HG03196 (cell line): ENCODE measurements around the gene GMDS.
A peak's percentile ranks its signal among the peaks of the same experiment; 100 is the strongest.

Experiments used
- ATAC-seq: cut with Tn5 transposase; IDR thresholded peaks from one replicate; pipeline ENCODE4 v1.9.1; 2021; ENCODE audit not compliant: unreplicated experiment

Gene GMDS

DNA sequence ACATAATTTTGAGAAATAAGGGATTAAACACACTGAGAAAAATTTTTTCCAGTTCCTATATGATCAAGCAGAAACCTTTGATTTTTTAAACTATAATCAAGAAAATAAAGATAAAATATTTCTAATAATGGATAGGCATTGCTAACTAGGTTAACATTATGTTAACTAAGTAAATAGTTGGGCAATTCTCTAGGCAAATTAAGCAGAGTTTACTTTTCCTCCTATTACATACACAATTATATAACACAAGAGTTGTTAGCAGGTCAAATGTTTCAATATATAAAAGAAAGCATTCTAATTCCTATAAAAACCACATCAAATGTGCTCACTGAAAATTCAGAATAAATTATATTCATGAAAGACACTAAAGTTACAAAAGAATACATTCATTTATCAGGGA is 191.7 kb downstream of the GMDS start:
- no peak for ATAC-seq

DNA sequence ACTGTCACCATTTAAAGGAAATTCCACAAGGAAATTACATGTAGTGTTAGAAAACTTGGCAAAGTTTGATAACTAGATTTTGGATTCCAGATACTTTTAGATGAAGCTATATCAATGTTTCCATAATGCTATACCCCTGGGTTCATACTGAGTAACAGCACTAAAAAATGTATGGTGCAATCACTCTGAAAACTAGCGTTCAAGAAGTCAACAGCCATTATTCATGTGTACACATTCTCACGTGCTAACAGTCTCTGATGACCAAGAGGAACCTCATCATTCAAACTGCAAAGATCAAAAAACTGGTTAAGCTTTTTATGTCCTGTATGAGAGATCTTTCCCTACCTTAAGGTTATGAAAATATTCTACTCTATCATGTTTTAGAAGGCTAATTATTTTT is 197.6 kb downstream of the GMDS start:
- no peak for ATAC-seq

DNA sequence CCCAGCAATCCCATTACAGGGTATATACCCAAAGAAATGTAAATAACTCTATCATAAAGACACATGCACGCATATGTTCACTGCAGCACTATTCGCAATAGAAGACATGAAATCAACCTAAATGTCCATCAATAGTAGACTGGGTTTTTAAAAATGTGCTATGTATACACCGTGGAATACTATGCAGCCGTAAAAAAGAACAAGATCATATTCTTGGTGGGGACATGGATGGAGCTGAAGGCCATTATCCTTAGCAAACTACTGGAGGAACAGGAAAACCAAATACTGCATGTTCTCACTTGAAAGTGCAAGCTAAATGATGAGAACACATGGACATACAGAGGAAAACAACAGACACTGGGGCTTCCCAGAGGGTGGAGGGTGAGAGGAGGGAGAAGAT is 201.2 kb downstream of the GMDS start:
- ATAC-seq: no peak

DNA sequence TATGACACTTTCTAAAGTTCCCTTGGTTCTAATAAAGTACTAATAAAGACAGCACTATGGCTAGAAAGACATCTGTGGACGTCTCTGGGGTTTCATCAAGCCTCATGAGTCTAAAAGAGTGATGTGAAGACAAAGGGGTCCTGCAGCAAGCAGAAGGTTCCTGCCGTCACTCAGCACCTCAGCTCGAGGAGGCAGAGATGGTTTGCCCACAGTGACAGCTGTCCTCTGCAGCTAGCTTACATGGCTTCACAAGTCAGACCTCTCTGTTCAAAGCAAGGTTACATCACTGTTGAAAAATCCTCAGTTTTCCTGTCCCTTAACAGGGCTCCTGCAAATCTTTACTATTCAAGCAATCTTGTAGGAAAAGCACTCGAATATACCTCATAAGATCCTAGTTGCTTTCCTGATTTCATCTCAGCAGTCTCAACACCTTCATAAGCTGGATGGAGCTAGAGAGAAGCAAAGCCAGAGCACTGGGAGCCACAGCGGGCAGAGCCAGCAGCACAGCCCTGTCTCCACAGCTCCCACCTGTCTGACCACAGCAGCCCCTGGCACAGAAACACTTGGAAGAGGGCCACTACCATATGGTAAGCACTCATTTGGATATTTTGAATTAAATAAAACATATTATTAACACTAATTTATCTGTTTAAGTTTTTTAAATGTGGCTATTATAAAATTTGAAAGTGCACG is 202.3 kb downstream of the GMDS start:
- ATAC-seq: no peak

DNA sequence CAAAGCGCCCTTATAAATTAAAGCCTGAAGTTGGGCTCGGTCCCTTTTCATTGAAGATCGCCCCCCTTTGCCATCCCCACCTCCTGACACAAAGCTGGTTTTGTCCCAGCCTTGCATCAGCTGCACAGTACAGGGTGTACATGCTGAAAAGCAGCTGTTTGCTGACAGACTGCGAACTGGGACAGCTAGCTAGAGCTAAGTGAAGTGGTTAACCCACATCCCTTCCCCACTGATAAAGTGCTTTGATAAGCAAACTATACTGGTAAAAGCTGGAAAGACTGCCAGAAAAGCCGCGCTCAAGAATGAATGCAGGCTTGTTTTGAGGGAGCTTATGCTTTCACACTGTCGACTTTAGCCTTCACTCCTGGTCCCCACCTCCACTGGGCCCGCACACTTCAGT is 207.3 kb downstream of the GMDS start:
- no peak for ATAC-seq

DNA sequence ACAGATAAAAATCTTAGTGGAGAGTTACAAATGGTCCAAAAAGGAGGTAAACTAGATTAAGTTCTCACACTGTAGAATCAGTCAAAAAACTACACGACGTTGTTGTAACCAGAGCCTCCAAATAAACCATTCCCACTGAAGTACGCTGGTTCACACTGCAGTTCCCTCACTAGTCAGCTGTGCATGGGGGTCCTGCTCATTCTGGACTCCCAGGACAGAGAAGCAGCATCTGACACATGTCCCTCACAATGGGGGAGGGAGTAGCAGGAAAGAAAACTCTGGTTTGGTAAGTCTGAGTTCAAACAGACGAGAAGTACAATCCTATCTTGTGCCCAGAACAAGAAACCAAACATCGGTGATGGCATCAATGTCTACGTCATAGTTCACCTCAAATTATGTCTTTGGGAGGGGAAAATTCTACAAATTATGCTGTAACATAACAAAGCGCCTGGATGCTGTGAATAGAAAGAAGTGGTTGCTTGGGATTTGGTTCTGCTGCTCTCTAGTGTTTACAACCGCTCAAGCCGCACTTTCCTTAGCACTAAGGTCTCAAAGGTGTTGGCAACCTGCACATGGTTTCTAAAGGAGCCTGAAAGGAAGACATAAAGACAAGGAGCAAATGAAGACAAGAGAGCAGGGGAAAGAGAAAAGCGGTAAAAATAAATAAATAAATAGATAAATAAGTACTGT is 208.0 kb downstream of the GMDS start:
- no peak for ATAC-seq

DNA sequence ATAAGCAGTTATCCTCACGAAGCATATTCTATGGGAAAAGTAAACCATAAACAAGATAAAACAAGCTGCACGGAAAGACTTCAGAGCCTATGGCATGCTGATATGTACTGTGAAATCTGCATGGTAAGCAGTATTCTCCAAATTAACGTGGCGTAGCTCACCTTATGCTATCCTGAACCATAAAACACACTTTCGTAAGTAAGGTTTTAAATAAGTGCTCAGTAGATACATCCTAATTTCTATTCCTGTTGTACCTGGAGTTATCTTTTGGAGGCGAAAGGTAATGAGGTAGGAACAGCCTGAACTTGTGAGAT is 208.7 kb downstream of the GMDS start:
- ATAC-seq: no peak

DNA sequence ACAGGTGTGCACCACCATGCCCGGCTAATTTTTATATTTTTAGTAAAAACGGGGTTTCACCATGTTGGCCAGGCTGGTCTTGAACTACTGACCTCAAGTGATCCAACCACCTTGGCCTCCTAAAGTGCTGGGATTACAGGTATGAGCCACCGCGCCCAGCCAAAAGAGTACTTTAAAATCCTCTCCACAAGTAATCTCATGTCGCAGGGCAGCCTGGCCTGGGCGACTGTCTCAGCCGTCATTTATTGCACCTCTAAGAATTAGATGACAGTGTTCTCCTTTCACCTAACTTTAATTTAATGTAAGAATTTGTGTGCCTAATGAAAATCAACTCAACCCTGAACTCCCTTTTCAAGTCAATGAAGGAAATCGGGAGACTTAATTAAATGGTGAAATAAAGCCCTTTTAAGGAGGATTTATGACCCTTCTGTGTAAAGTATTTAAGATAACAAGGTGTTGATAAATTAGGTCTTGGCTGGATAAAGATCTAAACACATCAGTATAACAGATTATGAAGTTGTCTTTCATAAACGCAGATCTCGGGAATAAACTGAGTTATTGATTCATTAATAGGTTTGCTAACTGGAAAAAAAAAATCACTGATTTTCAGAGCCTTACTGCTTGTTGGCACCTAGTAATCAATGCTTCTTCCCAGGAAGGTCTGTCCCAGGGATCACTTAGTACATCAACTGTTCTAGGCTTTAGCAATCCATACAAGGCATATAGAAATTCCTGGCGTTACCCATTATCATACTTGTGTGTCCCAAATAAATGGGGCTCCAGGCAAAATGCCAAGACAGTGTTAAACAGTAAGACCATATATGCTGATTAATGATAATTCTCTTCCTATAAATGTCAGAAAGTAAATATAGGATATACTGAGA is 209.3 kb downstream of the GMDS start:
- ATAC-seq: no peak

DNA sequence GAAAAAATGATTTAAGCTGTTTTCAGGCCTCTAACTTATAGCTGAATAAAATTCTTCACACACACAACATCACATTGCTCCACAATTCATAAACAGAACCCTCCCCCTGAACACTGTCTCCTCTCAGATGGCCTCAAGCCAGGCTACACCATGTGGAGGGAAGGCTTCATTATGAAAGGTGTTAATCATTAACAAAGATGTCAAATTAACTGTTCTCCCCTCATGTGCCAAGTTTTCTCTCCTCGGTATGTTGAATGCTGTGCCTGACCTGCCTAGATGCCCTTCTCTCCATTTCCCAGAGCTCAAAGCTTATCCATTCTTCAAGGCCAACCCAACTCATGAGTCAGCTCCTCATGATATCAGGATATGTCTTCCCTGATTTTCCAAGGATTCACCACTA is 210.4 kb downstream of the GMDS start:
- ATAC-seq: no peak

DNA sequence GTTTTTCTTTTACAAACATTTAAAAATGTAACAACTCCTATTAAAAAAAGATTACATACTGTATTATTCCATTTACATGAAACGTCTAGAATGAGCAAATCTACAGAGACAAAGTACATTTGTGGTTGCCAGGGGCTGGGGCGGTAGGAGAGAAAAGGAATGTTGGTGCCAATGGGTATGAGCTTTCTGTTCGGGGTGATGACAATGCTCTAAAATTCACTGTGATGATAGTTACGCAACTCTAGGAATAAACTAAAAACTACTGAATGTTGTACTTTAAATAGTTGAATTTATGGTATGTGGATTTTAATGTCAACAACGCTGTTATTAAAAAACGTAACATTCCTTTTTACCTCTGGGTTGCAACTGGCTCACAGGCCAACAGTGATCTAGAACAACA is 211.1 kb downstream of the GMDS start:
- no peak for ATAC-seq

DNA sequence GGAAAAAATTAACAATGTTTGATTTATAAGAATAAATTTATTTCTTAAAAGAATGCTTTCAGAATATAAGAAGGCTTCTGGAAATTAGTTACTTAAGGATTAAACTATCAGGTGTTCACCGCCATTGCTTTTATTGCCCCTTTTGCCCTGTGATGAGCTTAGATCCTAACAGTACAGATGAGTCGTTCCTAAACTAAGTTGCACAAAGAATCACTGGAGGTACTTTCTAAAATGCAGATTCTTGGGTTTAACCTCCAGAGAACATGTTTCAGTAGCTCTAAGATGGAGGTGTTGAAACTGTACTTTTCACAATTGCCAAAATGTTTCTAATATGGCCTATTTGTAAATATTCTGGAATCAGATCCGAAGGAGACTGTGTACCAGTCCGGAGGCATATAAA is 211.9 kb downstream of the GMDS start:
- no peak for ATAC-seq

DNA sequence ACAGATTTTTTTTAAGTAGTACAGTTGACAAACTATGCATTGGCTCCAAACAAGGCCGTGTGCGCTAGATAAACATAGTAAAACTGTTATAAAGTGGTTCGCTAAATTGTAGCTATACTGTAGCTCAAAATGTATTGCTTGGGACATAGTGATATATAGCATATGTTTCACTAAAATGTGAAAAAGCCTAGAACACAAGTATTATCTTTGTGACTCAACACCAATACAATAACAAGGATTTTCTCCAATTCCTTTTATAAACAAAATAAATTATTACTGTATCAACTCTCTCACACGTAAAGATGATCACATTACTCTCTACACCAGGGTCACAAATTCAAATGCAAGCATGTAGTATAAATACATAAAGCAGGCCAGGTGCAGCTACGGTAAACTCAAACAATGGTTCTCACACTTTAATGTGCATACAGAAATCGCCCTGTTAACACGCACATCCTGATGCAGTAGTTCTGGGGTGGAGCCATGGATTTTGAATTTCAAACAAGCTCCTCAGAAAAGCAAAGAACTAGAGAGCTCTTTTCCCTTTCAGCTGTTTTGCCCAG is 214.6 kb downstream of the GMDS start:
- ATAC-seq: no peak

DNA sequence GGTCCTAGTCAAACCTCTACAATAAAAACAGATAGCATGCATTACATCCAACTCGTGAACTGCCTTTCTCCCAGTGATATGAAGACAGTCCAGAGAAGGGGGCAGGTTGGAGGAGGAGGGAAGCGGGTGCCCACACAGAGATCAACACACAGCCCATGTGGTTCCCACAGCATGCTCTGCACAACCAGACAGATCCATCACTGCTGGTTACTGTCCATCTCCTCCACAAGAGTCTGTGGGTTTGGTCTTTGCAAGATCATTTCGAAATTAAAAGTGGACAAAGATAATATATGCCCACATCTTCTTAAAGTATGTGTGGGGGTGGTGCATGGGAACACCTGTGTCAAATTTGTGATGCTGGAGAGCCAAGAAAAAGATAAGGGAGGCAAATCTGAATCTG is 215.5 kb downstream of the GMDS start:
- ATAC-seq: no peak

DNA sequence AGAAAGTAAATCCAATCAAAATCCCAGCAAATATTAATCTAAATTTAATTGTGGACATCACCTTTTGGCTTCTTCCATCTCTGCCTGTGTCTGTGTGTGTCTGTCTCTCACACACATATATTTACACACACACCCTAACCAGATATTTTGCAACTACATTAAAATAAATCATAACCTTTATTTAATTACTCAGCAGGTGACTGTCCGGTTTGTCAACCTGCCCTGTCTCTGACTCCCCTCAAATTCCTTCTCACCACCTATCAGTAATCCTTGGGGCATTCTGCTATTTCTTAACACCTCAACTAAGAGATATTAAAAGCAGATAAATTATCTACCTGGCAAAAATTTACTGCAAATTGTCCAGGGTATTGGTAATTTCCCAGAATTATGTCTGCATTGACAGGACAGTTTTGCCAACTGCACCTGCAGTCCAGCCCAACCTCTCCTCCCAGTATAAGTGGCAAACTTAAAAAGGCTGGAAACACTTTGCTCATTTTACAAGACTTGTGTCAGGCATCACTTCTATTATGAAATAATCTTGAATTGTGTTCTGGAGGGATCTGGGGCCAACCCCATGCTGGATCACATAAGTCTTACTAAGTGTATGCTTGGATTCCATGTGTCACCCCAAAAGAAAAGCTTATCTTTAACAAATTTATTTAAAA is 216.1 kb downstream of the GMDS start:
- no peak for ATAC-seq

DNA sequence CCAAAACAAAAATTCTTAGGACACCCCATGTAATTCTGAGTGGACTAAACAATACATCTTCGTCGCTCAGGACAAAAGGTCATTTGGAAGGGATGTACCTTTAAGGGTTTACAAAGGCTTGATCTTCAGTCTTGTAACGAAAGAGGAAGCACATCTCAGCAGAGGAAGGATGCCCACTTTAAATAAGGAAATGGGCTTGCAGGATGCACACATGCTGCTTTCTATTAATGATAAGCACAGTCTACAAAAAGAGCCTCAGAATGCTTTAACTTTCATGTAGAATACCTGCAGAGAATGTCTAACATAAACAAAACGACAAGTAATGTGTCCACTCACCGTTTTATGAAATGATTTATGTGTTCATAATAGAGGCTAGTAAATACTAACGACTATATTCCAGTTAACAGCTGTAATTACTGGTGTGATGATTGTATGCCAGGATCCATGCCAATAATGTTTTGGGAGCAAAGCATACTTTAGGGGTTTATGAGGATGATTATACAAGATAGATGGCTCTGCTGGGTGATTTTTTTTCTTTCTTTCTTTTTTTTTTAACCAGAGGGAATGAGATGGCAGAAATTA is 216.9 kb downstream of the GMDS start:
- ATAC-seq: peak; percentile 87

DNA sequence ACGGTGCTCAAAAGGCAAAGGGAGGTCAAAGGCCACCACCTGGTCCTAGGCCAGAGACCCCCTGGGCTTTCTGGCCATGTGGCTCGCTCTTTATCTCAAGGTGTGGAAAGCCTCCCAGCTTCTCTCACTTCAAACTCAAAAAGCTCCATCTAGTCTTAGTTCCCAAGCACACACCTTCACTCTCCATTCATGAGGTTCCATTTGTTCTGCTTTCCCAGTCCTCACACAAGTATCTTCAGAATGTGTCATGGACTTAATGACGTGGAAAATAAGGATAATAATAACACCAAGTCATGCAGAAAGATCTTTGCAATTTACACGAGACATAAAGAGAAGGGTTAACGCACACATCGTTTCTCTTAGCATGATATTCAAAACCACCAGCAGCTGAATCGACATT is 219.3 kb downstream of the GMDS start:
- ATAC-seq: no peak

DNA sequence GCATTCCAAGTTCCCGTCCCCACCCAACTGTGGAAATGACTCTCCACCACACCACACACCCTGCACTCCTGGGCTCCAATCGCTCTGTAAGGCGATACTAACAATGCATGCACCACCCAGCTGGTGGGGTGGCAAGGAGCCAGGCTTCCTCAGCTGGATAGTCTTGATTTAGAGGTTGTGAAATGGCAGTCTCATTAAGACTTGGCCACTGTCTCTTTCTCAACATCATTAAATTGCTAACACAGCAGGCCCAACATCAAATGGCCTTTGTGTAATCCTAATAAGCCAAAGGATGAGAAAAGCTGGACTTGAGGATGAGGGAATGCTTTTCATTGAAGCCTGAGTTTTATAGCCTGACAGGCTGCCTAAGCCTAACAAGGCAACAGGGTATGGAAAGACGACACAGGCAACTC is 223.7 kb downstream of the GMDS start:
- ATAC-seq: no peak

DNA sequence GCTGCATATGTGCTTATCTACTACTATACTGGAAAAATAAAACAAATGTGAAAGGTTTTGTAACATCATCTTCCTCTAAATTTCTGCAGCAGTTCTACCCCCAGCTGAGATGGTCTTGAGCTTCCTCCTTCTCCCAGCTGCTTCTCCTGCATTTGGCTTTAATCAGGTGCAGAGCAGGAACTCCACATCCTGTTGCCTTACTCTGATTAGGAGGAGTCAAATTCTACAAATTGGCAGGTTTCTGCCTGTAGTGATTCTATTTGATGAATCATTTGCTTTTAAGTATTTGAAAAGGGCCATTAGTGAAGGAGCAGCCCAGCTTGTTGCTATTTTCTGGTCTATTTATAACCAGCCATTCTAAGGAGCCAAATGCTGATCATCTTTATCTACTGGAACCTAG is 224.5 kb downstream of the GMDS start:
- ATAC-seq: no peak

DNA sequence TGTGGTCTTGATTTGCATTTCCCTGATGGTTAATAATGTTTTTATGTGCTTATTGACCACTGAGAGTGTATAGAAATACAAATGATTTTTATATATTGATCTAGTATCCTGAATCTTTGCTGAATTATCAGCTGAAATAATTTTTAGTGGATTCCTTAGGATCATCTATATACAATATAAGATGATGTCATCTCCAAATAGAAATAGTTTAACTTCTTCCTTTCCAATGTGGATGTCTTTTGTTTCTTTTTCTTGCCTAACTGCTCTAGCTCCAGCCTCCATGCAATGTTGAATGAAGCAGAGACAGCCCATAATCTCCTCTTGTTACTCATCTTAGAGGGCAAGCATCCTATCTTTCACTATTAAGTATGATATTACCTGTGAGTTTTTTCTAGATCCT is 226.4 kb downstream of the GMDS start:
- no peak for ATAC-seq

DNA sequence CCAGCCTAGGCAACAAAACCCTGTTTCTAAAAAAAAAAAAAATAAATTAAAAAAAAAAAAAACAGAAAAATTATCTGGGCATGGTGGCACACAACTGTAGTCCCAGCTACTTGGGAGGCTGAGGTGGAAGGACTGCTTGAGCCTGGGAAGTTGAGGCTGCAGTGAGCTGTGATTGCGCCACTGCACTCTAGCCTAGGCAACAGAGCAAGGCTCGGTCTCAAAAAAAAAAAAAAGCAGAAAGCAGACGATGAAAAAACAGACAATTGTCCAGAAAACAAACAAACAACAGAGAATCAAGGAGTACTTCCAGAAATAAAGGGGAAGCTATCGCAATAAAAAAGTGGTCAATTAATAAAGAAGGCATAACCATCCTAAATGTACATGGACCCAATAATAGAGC is 229.4 kb downstream of the GMDS start:
- ATAC-seq: no peak

DNA sequence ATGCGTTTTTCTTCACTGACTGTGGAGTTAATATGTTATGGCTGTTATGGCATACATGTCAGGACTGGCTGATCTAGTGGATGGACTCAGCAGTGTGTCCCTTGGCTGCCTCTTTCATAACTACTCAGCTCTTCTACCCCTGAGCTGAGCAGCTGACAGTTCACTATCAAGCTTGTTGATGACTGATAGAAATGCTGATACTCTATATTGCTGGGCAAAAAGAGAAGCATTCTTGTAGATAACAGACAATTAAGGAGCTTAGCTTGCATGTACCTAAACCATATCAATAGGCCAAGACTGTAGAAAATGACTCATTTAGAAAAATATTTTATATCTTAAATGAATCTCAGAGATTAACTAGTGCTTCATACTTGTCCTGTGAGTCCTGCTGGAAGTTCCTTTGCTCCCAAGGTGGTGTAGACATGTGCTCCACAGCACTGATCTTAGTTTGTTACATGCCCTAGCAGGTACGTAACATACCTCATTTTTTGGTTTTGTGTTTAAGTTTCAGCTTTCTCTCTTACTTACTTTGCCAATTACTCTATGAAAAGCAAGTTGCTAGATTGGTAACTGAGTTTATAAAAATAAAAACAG is 236.9 kb downstream of the GMDS start:
- ATAC-seq: no peak
